Lung (tissue), 12 donors: ENCODE data around the gene ACO2. TPM values are rescaled to one million over a fixed set of nuclear protein-coding genes. Genes with fewer than 3 reads are reported as not detected.
A peak's percentile ranks its signal among the peaks of the same experiment; 100 is the strongest.

Source experiments
- ATAC-seq: fragments of 200-7000 bp; cut with Tn5 transposase; one replicate; pipeline ENCODE4 v1.9.1; 2020; ENCODE audit warnings: moderate number of reproducible peaks; ENCODE audit not compliant: insufficient read depth, low FRiP score
- DNase-seq, 3 donors: peaks; one replicate each; pipeline ENCODE4 v3.0.0-alpha.2; 2013 to 2017
- H3K27ac ChIP-seq, 2 donors: one replicate each; pipeline ENCODE4 v1.5.1; 2013; ENCODE audit warnings: mild to moderate bottlenecking in 2 of 2, moderate library complexity in 2 of 2, control low read depth in 1 of 2, inconsistent platforms in 1 of 2, low read depth in 1 of 2, low read length in 1 of 2
- H3K27me3 ChIP-seq, 3 donors: one replicate each; pipeline ENCODE4 v1.5.1; 2013; ENCODE audit warnings: low read length in 2 of 3; ENCODE audit not compliant: control insufficient read depth in 3 of 3, insufficient read depth in 3 of 3
- H3K36me3 ChIP-seq, 4 donors: one replicate each; pipeline ENCODE4 v1.5.1; 2013; ENCODE audit warnings: low read length in 4 of 4, mild to moderate bottlenecking in 1 of 4, moderate library complexity in 1 of 4; ENCODE audit not compliant: control insufficient read depth in 4 of 4, insufficient read depth in 4 of 4
- H3K4me1 ChIP-seq, 5 donors: one replicate each; pipeline ENCODE4 v1.5.1; 2013; ENCODE audit warnings: low read length in 5 of 5, mild to moderate bottlenecking in 2 of 5, moderate library complexity in 1 of 5; ENCODE audit not compliant: control insufficient read depth in 5 of 5, insufficient read depth in 5 of 5
- H3K4me3 ChIP-seq: one replicate; pipeline ENCODE4 v1.5.1; 2013; ENCODE audit warnings: mild to moderate bottlenecking, control low read depth, moderate library complexity
- H3K9ac ChIP-seq, 2 donors: one replicate each; pipeline ENCODE4 v1.5.1; 2013; ENCODE audit warnings: low read length in 2 of 2, control low read depth in 1 of 2; ENCODE audit not compliant: insufficient read depth in 1 of 2
- H3K9me3 ChIP-seq, 4 donors: one replicate each; pipeline ENCODE4 v1.5.1; 2013; ENCODE audit warnings: low read length in 3 of 4, mild to moderate bottlenecking in 1 of 4, moderate library complexity in 1 of 4; ENCODE audit not compliant: control insufficient read depth in 4 of 4, insufficient read depth in 3 of 4
- WGBS, 2 donors: extraction: QIAGEN DNeasy Blood & Tissue Kit; methylation state at CpG; one replicate each; pipeline ENCODE4 v1.1.7; 2013; 5-methylcytosine and 5-hydroxymethylcytosine counted together
- polyA plus RNA-seq, 2 donors: library from polyadenylated mRNA; stranded (reverse); fragments of 200-250 nt; gene quantifications; one replicate each; pipeline ENCODE4 v1.2.1, GENCODE V29; 2013
- total RNA-seq, 2 donors: library from RNA; depleted of rRNA in 1 of 2; stranded (reverse); fragments of >200 nt in 1 of 2; gene quantifications; one replicate each; pipeline ENCODE4 v1.2.1, GENCODE V29; 2014 to 2021
- TF ChIP-seq, protein P1 (sequence below): IDR thresholded peaks from 2 replicates; pipeline ENCODE4 v1.5.1; 2012; ENCODE audit warnings: mild to moderate bottlenecking; ENCODE audit errors: control extremely low read depth, extremely low read depth
- donor health status: control.
- donor health status: control.
- donor health status: Bipolar disorder and iron deficiency.
- donor health status: healthy.
- donor health status: DM: yes; HTN: yes; CAD: no.

ACO2 gene
- total and polyA plus RNA-seq, 4 donors: 34.1 to 101 (median 62.5) TPM

DNA sequence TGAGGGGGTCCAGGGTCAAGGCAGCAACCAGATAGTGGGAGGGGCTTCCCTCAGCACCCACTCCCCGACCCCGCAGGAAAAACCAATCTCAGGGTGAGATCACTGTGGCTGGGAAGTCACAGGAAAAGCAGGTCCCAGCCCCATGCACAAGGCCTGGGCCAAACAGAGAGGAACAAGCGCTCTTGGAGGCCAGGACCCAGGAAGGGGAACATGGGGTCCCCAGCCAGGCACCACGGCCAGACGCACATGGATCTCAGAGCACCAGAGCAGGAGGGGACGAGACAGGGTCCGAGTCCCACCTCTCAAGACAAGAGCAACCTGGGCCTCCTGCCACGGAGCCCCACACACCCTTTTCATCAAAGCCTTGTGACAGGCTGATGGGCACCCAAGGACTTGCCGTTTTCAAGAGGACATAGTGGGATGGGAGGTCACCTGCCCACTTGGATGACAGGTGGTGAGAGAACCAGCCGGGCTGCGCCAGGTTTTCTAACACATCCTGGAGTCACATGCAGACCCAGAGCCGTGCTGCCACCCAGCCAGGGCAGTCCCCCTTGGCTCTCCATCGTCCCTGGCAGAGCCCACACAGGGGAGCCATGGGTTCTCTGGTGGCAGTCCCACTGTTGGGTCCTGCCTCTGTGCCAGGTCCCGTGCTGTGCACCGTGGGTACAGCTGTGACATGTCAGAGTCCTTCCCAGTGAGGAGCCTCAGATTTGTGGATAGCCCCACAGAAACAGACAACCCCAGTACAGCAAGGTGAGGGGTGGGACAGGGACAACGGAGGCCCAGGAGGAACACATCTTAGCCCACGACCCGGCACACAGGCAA is 62.2 kb downstream of the ACO2 start:
- Histone ChIP-seq H3K9ac (no peak overlapping the region), H3K27me3 (no peaks in the 10 kb centered on the region), H3K9me3 (no peaks in the 10 kb centered on the region), H3K27ac (no peak overlapping the region), H3K36me3 (peaks cover 0 to 64% (median 31%) of the 10 kb centered on the region in 4 donors), H3K4me1 (no peaks in the 10 kb centered on the region), H3K4me3 (no peak overlapping the region)
- TF ChIP-seq, protein P1, sequence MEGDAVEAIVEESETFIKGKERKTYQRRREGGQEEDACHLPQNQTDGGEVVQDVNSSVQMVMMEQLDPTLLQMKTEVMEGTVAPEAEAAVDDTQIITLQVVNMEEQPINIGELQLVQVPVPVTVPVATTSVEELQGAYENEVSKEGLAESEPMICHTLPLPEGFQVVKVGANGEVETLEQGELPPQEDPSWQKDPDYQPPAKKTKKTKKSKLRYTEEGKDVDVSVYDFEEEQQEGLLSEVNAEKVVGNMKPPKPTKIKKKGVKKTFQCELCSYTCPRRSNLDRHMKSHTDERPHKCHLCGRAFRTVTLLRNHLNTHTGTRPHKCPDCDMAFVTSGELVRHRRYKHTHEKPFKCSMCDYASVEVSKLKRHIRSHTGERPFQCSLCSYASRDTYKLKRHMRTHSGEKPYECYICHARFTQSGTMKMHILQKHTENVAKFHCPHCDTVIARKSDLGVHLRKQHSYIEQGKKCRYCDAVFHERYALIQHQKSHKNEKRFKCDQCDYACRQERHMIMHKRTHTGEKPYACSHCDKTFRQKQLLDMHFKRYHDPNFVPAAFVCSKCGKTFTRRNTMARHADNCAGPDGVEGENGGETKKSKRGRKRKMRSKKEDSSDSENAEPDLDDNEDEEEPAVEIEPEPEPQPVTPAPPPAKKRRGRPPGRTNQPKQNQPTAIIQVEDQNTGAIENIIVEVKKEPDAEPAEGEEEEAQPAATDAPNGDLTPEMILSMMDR: no peak
- no peak for DNase-seq
- WGBS, 2 donors: 88 to 89% methylated on average over 18 of the region's 18 CpGs
- ATAC-seq: no peak

DNA sequence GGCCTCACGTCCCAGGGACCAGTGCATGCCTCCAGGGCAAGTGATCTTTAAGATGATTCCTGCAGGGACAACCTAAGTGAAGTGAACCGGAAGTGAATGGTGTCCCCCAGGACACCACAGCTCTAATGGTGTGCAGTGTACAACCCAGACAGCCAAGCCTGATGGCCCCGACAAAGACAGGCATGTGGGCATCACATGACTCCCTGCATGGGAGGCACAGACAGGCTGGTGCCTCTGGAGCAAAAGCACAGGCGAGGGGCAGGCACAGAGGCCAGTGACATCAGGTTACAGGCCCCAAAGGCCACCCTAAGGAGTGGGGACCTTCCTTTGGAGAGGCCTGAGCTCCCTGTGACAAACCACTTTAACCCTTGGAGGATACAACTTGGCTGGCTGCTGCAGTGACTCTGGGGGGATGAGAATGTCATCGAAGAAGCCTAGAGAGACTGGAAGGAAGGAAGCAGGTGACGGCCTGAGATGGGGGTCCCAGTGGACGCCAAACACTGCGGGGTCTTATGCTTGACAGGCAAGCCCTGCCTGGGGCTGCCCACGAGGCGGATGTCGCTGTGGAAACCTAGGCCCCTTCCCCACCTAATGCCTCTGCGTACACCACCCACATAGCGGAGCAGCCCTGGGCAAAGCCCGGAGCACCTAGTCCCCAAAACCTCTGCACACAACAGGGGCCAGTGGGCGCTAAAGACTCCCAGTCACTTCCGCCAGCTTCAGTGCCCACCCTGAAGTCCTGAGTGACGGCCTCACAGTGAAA is 63.0 kb downstream of the ACO2 start:
- H3K4me3 ChIP-seq: no peak overlapping the region
- no peak for DNase-seq
- H3K4me1 ChIP-seq: no peaks in the 10 kb centered on the region
- no peak overlapping the region for H3K27ac ChIP-seq
- H3K9me3 ChIP-seq: no peaks in the 10 kb centered on the region
- no peak overlapping the region for H3K9ac ChIP-seq
- no peaks in the 10 kb centered on the region for H3K27me3 ChIP-seq
- TF ChIP-seq, protein P1: no peak
- peaks cover 0 to 61% (median 28%) of the 10 kb centered on the region in 4 donors for H3K36me3 ChIP-seq
- ATAC-seq: no peak
- 95% methylated on average over 17 of the region's 17 CpGs for WGBS, 2 donors

DNA sequence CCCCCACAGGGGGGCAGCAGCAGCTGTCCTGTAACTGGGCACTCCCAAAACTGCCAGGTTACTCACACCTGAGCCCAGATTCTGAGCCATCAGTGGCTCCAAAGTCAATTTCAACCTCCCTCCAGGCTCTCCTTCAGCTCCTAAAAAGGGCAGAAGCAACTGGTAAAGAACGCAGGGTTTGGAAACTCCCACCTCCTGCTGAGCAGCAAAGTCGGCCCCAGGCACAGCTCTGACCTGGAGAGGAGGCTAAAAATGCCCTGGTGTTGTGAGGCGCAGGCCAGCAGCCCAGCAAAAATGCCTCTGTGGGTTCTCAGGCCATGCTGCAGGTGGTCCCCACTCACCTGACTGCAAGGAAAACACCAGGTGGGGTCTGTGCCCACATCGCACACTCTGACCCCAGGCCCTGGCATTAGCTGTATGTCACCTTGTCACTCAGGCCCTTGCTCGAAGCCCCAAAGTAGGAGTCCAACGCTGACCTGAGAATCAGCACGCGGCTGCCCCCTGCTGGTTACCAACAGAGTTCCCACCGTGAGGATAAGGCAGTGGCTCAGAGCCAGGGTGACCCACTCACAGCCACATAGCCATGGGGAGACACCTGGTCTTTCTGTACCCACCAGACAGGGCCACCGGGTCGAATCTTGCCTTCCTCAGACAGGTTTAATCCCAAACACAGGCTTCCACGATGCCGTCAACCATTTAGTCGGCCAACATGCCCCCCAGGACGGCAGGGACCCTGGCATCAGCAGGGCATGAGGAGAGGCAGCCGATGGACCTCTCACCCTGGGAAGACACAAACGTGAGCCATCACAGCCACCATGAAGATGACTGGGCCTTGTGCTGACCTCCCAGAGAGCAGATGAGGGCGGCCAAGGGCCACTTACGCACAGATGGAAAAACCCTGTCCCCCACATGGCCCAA is 64.2 kb downstream of the ACO2 start:
- no peaks in the 10 kb centered on the region for H3K9me3 ChIP-seq
- H3K27ac ChIP-seq: no peak overlapping the region
- ATAC-seq (no peak), DNase-seq (peak; percentile 51 to 71 (median 65))
- H3K9ac ChIP-seq: no peak overlapping the region
- peaks cover 0 to 50% (median 24%) of the 10 kb centered on the region in 4 donors for H3K36me3 ChIP-seq
- no peaks in the 10 kb centered on the region for H3K4me1 ChIP-seq
- TF ChIP-seq, protein P1: peak; percentile 31
- no peaks in the 10 kb centered on the region for H3K27me3 ChIP-seq
- WGBS, 2 donors: 65 to 71% methylated on average over 19 of the region's 19 CpGs
- H3K4me3 ChIP-seq: no peak overlapping the region
